Subcutaneous adipose tissue (tissue), 4 donors: ENCODE measurements around the gene FAM53B. TPM values are rescaled to one million over a fixed set of nuclear protein-coding genes. Genes with fewer than 3 reads are reported as not detected.

Source experiments
- total RNA-seq, 4 donors: library from RNA; depleted of rRNA; stranded (reverse); fragments of >200 nt; gene quantifications; one replicate each; pipeline ENCODE4 v1.1.0, GENCODE V29; 2016
- TF ChIP-seq, protein P1 (sequence below): fragments of 450-650 bp; IDR thresholded peaks from one replicate; pipeline ENCODE4 v1.5.1; 2016; ENCODE audit warnings: low read depth, mild to moderate bottlenecking, control low read depth, antibody characterized with exemption, moderate library complexity

The FAM53B gene
- total RNA-seq, 4 donors from 2014 or later, result 13.5 to 39.2 (median 29.5) TPM

GRCh38 chr10:124709861-124710260 lies 34.3 kb downstream of the FAM53B start:
- TF ChIP-seq, protein P1, sequence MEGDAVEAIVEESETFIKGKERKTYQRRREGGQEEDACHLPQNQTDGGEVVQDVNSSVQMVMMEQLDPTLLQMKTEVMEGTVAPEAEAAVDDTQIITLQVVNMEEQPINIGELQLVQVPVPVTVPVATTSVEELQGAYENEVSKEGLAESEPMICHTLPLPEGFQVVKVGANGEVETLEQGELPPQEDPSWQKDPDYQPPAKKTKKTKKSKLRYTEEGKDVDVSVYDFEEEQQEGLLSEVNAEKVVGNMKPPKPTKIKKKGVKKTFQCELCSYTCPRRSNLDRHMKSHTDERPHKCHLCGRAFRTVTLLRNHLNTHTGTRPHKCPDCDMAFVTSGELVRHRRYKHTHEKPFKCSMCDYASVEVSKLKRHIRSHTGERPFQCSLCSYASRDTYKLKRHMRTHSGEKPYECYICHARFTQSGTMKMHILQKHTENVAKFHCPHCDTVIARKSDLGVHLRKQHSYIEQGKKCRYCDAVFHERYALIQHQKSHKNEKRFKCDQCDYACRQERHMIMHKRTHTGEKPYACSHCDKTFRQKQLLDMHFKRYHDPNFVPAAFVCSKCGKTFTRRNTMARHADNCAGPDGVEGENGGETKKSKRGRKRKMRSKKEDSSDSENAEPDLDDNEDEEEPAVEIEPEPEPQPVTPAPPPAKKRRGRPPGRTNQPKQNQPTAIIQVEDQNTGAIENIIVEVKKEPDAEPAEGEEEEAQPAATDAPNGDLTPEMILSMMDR, result no peak

DNA sequence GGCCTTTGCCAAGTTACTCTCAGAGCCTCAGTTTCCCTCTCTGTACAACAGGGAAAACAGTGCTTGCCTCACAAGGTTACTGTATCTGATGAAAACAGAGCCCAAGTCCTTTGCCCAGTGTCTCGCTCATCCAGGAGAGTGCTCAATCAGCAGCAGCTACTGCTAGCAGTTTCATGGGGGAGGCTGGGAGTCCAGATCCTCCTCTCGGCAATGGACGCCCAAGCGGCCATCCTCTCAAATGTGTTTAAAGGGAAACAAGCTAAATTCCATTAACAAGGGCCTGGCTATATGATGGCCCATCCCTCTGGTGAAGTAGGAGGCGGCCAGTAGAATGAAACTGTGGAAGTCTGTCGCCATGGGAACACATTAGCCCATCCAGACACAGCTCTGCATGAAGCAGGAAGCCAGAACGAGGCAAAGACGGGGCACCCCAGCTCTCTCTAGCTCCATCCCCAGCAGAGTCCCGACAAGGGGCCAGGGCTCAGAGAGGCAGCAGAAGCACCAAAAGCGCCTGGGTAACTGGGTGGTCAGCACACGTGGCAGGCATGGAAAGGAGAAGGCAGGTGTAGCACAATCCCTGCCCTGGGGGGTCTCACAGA lies 35.2 kb downstream of the FAM53B start:
- TF ChIP-seq, protein P1, result no peak

- TF ChIP-seq, protein P1, result no peak
Measured at GRCh38 chr10:124708246-124708779, 35.9 kb downstream of the FAM53B start.

DNA sequence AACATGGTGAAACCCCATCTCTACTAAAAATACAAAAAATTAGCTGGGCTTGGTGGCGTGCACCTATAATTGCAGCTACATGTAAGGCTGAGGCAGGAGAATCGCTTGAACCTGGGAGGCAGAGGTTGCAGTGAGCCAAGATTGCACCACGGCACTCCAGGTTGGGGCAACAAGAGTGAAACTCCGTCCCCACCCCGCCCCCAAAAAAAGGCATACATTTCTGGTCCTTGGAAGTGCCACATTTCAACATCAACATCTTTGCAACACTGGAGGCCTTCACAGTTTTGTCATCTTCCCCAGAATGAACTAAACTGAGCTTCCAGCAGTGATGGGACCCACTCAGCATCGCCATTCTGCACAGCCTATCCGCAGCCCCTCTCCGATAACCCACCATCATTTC lies 36.6 kb downstream of the FAM53B start:
- TF ChIP-seq, protein P1, result no peak

DNA sequence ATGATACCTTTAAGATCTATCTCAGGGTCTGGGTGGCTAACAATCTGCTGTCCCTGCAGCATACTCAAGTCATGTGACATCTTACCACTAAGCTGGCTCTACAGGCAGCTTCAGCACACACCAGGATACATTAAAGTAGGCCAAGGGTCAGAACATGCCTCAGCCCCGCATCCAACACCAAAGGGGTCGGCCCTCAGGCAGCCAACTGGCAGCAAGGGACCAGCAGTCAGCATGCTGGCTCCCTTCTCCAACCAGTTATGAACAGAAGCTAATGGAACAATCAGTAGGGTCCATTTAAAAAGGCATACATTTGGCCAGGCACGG lies 37.1 kb downstream of the FAM53B start:
- TF ChIP-seq, protein P1, result no peak

DNA sequence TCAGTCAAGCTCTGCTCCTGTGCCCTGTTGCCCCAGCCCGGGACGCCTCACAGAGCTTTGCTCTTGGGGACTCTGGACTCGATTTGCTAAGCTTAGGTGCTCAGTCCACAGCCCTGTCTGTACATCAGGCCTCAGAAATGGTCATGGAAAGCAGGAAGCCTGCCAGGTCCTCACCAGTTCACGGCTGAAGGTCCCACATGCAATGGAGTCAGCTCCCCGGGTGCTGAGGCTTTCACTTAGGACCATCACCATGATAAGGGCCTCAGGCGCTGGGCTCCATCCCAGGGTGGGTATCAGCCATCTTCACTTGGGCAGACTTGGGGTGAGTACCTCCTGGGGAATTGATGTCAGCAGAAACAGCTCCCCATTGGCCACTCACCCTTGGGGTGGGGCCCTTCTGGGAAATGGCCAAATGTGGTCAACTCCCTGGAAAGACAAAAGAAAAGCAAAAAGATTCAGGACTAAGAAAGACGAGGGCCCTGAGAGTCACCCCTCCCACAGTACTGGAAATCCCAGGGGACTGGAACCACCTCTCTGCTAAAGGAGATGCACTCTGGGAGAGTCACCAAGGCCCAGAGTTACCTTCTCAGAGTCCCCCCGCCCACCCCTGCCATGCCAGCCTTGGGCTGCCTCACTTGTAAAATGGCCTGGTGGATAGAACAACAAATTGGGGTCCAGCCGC lies 37.6 kb downstream of the FAM53B start:
- TF ChIP-seq, protein P1, result no peak

GRCh38 chr10:124705817-124706461 lies 38.2 kb downstream of the FAM53B start:
- TF ChIP-seq, protein P1, result no peak
